Cortex of kidney (tissue), 1 donor: ENCODE measurements around the gene MXRA7.
A peak's percentile ranks its signal among the peaks of the same experiment; 100 is the strongest.
"Not testable (repeated sequence)": the region's sequence is repeated elsewhere in the genome, so short reads cannot be mapped to it uniquely, and the experiment has no call there.

ENCODE experiments used
- DNase-seq: peaks from one replicate; lab custom pipeline; 2025; lab: John Stamatoyannopoulos, UW

Gene MXRA7

GRCh38 chr17:76710863-76711611 is at the start of gene MXRA7:
Gene MXRA7, minus strand, starts transcription at chr17:76710965. Its CDS starts 19 bp downstream, at chr17:76710946.
- DNase-seq, result no peak

DNA sequence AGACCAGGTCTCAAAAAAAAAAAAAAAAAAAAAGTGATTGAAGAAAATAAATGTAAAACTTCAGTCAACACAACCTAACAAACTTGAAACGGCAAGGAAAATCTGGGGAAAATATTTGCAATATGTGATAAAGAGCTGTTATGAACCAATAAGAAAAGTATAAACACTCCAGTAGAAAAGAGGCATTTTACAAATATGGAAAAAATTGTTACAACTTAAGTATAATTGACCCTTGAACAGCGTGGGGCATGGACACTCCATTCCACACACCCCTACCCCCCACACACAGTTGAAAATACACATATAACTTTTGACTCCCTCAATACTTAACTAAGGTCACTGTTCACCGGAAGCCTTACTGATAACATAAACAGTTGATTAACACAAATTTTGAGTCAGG is 47.8 kb upstream of the MXRA7 start:
- no peak for DNase-seq

DNA sequence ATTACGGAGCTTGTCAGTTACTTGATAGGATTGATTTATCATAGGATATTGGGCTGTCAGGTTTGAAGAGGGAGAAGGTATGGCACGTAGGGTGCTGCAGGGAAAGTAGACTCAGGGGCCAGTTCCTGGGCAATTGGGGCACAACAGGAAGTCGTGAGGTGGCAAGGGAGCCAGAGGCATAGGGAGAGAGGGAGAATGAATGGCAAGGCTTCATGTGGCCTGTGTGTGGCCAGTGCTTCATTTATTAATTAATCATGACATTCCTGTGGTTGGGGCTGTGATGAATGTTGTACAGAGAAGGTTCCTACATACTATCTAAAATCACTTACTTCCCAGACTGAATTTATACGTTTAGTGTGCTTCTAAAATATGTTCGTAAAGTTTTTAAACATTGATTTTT is 46.5 kb upstream of the MXRA7 start:
- no peak for DNase-seq

DNA sequence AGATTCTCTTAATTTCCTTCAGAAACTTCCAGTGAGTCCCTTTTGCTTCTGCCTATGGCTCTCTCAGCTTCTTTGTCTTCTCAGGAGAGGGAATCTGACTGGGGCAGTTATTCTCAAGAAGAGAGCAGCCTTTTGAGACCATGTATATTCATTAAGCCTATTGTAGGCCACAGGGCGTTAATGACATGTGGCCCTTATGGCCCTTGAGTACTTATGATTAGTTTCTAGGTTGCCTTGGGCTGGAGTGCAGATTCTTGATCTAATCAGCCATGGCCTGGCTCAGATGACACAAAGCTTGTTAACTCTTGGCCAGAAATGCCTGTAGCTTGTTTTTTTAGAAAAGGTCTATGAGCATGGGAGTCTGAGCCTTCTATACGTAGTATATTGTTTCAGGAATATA is 44.5 kb upstream of the MXRA7 start:
- no peak for DNase-seq

DNA sequence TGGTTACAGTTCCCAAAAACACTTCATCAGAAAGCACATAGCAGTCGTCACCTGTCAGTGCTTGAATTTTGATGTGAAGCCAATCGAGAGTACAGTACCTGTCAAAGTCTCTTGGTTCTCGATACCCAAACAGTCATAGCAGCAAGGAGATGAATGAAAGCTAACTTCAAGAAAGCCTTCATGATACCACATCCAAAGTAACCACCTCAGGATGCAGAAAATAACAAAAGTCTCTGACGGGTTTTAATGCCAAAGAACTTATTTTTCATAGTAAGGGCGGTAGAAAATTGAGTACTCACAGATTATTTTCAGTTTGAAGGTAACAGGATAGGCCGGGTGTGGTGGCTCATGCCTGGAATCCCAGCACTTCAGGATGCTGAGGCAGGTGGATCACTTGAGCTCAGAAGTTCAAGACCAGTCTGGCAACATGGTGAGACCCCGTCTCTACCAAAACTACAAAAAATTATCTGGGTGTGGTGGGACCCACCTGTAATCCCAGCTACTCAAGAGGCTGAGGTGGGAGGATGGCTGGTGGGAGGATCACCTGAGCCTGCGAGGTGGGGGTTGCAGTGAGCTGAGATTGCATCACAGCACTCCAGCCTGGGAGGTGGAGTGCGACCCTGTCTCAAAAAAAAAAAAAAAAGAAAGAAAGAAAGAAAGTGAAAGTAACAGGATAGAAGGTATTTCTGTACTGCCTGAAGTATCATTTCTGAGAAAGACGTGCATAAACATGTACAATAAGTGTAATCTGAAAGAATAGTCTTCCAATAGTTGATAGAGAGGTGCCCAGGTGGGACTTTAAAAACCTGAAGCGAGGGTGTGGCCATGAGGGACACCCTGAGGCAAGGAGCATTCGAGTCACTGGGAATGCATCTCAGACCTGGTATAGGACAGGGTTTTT is 42.5 kb upstream of the MXRA7 start:
- DNase-seq, result no peak

DNA sequence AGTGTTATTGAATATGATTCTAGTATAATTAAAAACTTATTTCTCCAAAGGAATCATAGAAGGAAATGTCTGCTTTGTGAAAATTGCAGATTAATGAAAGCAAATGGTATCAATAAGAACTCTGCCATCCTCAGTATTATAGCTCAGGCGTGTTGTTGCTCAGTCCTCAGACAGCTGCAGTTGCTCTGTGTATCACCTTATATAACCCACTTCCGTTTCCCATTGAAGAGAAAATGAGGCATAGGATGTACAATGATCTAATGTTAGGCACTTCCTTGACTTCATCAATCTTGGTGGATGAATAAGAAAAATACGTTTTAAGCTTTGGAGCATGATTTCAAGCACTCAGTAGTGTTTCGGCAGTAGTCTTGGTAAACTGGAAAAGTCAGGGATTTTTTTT is 41.2 kb upstream of the MXRA7 start:
- no peak for DNase-seq

- no peak for DNase-seq
Observed at GRCh38 chr17:76751416-76751993, 40.7 kb upstream of the MXRA7 start.

GRCh38 chr17:76748657-76749056 is 37.9 kb upstream of the MXRA7 start:
- no peak for DNase-seq

DNA sequence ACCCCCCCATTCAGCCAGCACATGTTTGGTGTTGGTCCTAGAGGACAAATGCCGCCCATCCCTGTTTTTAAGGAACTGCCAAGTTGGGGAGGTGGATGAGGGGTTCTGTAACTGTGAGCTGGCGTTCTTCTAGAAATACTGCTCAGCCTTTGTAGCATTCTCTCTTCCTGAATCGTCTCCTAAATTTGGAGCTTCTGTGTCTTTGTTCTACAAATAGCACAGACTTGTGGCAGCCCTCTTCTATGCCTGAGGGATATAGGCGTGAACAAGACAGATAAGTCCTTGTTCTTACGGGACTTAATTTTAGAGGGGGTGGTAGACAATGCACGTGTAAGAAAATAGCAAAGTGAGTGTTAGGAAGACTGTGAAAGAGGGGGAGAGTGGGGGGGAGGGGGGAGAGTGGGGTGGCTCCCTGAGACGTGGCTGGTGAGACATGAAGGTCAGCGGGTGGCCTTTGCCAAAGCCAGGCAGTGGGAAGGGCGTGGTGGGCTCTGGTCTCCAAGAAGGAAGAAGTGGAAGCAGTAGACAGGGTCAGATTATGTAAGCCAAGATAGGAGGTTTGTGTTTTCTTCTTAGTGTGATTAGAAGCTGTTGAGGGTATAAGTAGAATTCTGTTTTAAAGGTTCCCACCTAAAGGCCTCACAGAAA is 37.1 kb upstream of the MXRA7 start:
- DNase-seq, result no peak

- DNase-seq, result not testable (repeated sequence)
Observed at GRCh38 chr17:76745785-76746184, 35.0 kb upstream of the MXRA7 start.

- DNase-seq, result no peak
Observed at GRCh38 chr17:76744747-76745146, 34.0 kb upstream of the MXRA7 start.

- DNase-seq, result no peak
Observed at GRCh38 chr17:76742958-76743357, 32.2 kb upstream of the MXRA7 start.

- DNase-seq, result no peak
Observed at GRCh38 chr17:76740329-76741118, 29.8 kb upstream of the MXRA7 start.

- DNase-seq, result not testable (repeated sequence)
Observed at GRCh38 chr17:76739568-76740115, 28.9 kb upstream of the MXRA7 start.

- no peak for DNase-seq
Observed at GRCh38 chr17:76738468-76738850, 27.7 kb upstream of the MXRA7 start.

DNA sequence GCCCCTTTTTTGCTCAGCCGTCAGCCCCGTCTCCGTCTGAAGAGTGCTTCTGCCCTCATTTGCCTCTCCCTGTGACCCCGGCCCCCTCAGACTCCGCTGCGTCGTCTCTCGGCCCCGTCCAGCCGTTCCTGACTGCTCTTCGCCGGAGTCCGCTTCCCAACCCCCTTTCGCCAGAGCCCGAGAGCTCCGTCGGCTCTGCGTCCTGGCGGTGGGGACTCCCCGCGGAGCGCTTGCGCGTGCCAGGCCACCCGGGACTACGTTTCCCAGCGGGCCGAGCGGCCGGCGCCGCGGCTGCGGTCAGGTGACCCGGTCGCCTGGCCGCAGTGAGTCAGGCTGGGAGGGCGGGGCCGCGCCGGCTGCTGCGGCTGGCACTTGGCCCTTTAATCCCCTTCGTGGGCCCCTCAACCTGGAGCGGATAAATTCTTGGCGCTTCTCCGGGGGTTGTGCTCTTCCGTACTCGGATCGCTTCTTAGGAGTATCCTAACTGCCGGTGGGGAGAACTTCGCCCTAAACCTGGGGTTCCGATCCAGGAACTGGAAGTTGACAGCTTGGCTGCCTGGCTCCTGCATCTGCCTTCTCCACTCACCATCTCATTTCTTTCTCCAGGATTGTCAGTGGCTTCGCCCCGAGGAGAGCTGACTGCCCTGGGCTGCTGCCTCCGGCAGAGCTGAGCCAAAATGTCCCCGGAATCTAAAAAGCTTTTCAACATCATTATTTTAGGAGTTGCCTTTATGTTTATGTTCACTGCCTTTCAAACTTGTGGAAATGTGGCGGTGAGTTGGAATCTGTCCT is 27.1 kb upstream of the MXRA7 start, which contains the start of gene MFSD11:
Gene MFSD11 (plus strand): TSS at position 444 of the 792 bp plus-strand sequence. CDS start 234 bp downstream, at position 678.
- peak; percentile 66 for DNase-seq

GRCh38 chr17:76737082-76737675 is 26.4 kb upstream of the MXRA7 start, which contains the start of gene SRSF2:
Gene SRSF2, minus strand, starts transcription at chr17:76737331. Its CDS starts 171 bp downstream, at chr17:76737160.
- DNase-seq, result peak; percentile 96

- no peak for DNase-seq
Observed at GRCh38 chr17:76736349-76737081, 25.8 kb upstream of the MXRA7 start.
